Astrocyte (in vitro differentiated cells and primary cell): ENCODE results near the gene GSE1. TPM values are rescaled to one million over a fixed set of nuclear protein-coding genes. Genes with fewer than 3 reads are reported as not detected.

Source experiments
- DNase-seq: peaks from one replicate; pipeline ENCODE4 v3.0.0-alpha.2; 2010; ENCODE audit warnings: low read depth
- FAIRE-seq: peaks from 2 replicates; lab custom pipeline; 2011; peaks lifted over from hg19 to GRCh38; lab: Jason Lieb, UNC
- H2AFZ ChIP-seq: 2 replicates; pipeline ENCODE4 v1.6.0; 2012; ENCODE audit warnings: low read depth, low read length, inconsistent platforms
- H3K27ac ChIP-seq: 2 replicates; pipeline ENCODE4 v1.5.1; 2011; ENCODE audit warnings: low read depth, low read length, inconsistent platforms
- H3K27me3 ChIP-seq: 2 replicates; pipeline ENCODE4 v1.6.0; 2011; ENCODE audit warnings: low read length, inconsistent platforms; ENCODE audit not compliant: insufficient read depth
- H3K36me3 ChIP-seq: 2 replicates; pipeline ENCODE4 v1.5.1; 2011; ENCODE audit warnings: low read length, inconsistent platforms; ENCODE audit not compliant: insufficient read depth
- H3K4me1 ChIP-seq: 2 replicates; pipeline ENCODE4 v1.5.1; 2011; ENCODE audit warnings: low read length, inconsistent platforms; ENCODE audit not compliant: insufficient read depth
- H3K4me2 ChIP-seq: 2 replicates; pipeline ENCODE4 v1.6.0; 2012; ENCODE audit warnings: low read length, inconsistent platforms
- H3K4me3 ChIP-seq: 2 replicates; pipeline ENCODE4 v1.5.1; 2011; ENCODE audit warnings: low read depth, mild to moderate bottlenecking, low read length, inconsistent platforms; ENCODE audit not compliant: insufficient read depth
- H3K79me2 ChIP-seq: 2 replicates; pipeline ENCODE4 v1.6.0; 2012; ENCODE audit warnings: mild to moderate bottlenecking, low read length, inconsistent platforms; ENCODE audit not compliant: insufficient read depth
- H3K9ac ChIP-seq: 2 replicates; pipeline ENCODE4 v1.6.0; 2012; ENCODE audit warnings: mild to moderate bottlenecking, low read length, inconsistent platforms
- H3K9me3 ChIP-seq: 2 replicates; pipeline ENCODE4 v1.5.1; 2012; ENCODE audit warnings: low read depth, mild to moderate bottlenecking, low read length, inconsistent platforms; ENCODE audit not compliant: insufficient read depth
- H4K20me1 ChIP-seq: 2 replicates; pipeline ENCODE4 v1.6.0; 2012; ENCODE audit warnings: low read length, inconsistent platforms; ENCODE audit not compliant: insufficient read depth
- H3K27ac Mint-ChIP-seq: one replicate; pipeline ENCODE4 v1.8.0; 2021; ENCODE audit warnings: mild to moderate bottlenecking, mixed read lengths; ENCODE audit not compliant: unreplicated experiment
- H3K27me3 Mint-ChIP-seq: one replicate; pipeline ENCODE4 v1.8.0; 2021; ENCODE audit warnings: low read depth, mixed read lengths; ENCODE audit not compliant: unreplicated experiment
- H3K36me3 Mint-ChIP-seq: one replicate; pipeline ENCODE4 v1.8.0; 2021; ENCODE audit warnings: low read depth, mixed read lengths; ENCODE audit not compliant: unreplicated experiment
- H3K4me1 Mint-ChIP-seq: one replicate; pipeline ENCODE4 v1.8.0; 2021; ENCODE audit warnings: low read depth, mixed read lengths; ENCODE audit not compliant: unreplicated experiment
- H3K4me3 Mint-ChIP-seq: one replicate; pipeline ENCODE4 v1.8.0; 2021; ENCODE audit warnings: mild to moderate bottlenecking, moderate library complexity, mixed read lengths; ENCODE audit not compliant: unreplicated experiment
- H3K9me3 Mint-ChIP-seq: one replicate; pipeline ENCODE4 v1.8.0; 2021; ENCODE audit warnings: mild to moderate bottlenecking, mixed read lengths; ENCODE audit not compliant: unreplicated experiment
- EZH2 ChIP-seq: IDR thresholded peaks from 2 replicates; pipeline ENCODE4 v1.6.1; 2012; ENCODE audit warnings: mild to moderate bottlenecking, low read length, inconsistent platforms; ENCODE audit not compliant: insufficient read depth
- total RNA-seq: library from RNA; stranded (reverse); gene quantifications from 2 replicates; pipeline ENCODE4 v1.2.1, GENCODE V29; 2021
- TF ChIP-seq, protein P1 (sequence below): IDR thresholded peaks from 2 replicates; pipeline ENCODE4 v1.5.1; 2011; ENCODE audit warnings: low read depth, mild to moderate bottlenecking, inconsistent platforms, low read length, moderate library complexity; ENCODE audit not compliant: insufficient read depth

The GSE1 gene
- total RNA-seq, 1 donor from 2014 or later, result 35.0 TPM

- no peak for FAIRE-seq
- Histone ChIP-seq H3K27me3 (no peaks in the 10 kb centered on the region), H3K4me1 (peaks cover 25% of the 10 kb centered on the region), H3K9ac (peak overlapping the region; percentile 67), H3K4me3 (no peak overlapping the region), H3K27ac (no peak overlapping the region), H3K79me2 (peaks cover 18% of the 10 kb centered on the region), H3K9me3 (no peaks in the 10 kb centered on the region), H2AFZ (no peak overlapping the region), H3K36me3 (no peaks in the 10 kb centered on the region), H3K4me2 (peak overlapping the region; percentile 75), H4K20me1 (peaks cover 86% of the 10 kb centered on the region)
- peaks cover 2% of the 10 kb centered on the region for H3K27me3 Mint-ChIP-seq
- peaks cover 3% of the 10 kb centered on the region for H3K9me3 Mint-ChIP-seq
- H3K27ac Mint-ChIP-seq, result no peak overlapping the region
- no peak for DNase-seq
- peaks cover 22% of the 10 kb centered on the region for H3K4me1 Mint-ChIP-seq
- no peaks in the 10 kb centered on the region for H3K36me3 Mint-ChIP-seq
- no peak overlapping the region for H3K4me3 Mint-ChIP-seq
- TF ChIP-seq, protein P1, sequence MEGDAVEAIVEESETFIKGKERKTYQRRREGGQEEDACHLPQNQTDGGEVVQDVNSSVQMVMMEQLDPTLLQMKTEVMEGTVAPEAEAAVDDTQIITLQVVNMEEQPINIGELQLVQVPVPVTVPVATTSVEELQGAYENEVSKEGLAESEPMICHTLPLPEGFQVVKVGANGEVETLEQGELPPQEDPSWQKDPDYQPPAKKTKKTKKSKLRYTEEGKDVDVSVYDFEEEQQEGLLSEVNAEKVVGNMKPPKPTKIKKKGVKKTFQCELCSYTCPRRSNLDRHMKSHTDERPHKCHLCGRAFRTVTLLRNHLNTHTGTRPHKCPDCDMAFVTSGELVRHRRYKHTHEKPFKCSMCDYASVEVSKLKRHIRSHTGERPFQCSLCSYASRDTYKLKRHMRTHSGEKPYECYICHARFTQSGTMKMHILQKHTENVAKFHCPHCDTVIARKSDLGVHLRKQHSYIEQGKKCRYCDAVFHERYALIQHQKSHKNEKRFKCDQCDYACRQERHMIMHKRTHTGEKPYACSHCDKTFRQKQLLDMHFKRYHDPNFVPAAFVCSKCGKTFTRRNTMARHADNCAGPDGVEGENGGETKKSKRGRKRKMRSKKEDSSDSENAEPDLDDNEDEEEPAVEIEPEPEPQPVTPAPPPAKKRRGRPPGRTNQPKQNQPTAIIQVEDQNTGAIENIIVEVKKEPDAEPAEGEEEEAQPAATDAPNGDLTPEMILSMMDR, result no peak
- no peak for TF ChIP-seq EZH2
These were observed 28.9 kb upstream of the GSE1 start for GRCh38 chr16:85584267-85584666.

- peaks cover 18% of the 10 kb centered on the region for H3K79me2 ChIP-seq
- H2AFZ ChIP-seq, result no peak overlapping the region
- no peak overlapping the region for H3K4me3 ChIP-seq
- H3K27me3 ChIP-seq, result no peaks in the 10 kb centered on the region
- peaks cover 2% of the 10 kb centered on the region for H3K27me3 Mint-ChIP-seq
- H3K9me3 Mint-ChIP-seq, result peaks cover 3% of the 10 kb centered on the region
- no peak overlapping the region for H3K4me2 ChIP-seq
- no peak for FAIRE-seq
- peaks cover 25% of the 10 kb centered on the region for H3K4me1 ChIP-seq
- no peak overlapping the region for H3K27ac Mint-ChIP-seq
- H3K27ac ChIP-seq, result no peak overlapping the region
- H3K9me3 ChIP-seq, result no peaks in the 10 kb centered on the region
- H3K4me3 Mint-ChIP-seq, result no peak overlapping the region
- no peak for DNase-seq
- H3K36me3 ChIP-seq, result no peaks in the 10 kb centered on the region
- H3K36me3 Mint-ChIP-seq, result no peaks in the 10 kb centered on the region
- peaks cover 86% of the 10 kb centered on the region for H4K20me1 ChIP-seq
- H3K9ac ChIP-seq, result no peak overlapping the region
- peaks cover 17% of the 10 kb centered on the region for H3K4me1 Mint-ChIP-seq
- TF ChIP-seq, protein P1, result no peak
- no peak for TF ChIP-seq EZH2
These were observed 28.3 kb upstream of the GSE1 start for GRCh38 chr16:85584819-85585282.

DNA sequence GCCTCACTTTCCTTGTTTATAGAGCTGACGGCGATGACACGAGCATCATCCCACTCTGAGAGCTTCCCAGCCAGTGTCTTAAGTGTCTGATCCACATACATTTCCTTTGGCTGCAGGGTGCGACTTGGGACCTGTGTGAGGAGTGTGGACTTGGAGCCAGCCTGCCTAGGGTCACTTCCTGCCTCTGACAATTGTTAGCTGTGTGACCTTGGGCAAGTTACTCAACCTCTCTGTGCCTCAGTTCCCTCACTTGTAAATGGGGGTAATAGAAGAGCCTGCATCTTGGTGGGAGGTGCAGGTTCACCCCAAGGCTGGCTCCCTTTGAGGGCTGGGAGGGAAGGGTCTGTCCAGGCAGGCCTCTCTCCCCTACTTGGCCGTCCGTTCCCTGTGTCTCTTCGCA, 27.4 kb upstream of the GSE1 start:
- TF ChIP-seq EZH2, result no peak
- TF ChIP-seq, protein P1, result no peak
- Mint-ChIP-seq H3K27ac (peak overlapping the region; percentile 19), H3K4me3 (no peak overlapping the region), H3K36me3 (no peaks in the 10 kb centered on the region), H3K9me3 (peaks cover 3% of the 10 kb centered on the region), H3K27me3 (peaks cover 2% of the 10 kb centered on the region), H3K4me1 (peaks cover 14% of the 10 kb centered on the region)
- Histone ChIP-seq H3K4me2 (no peak overlapping the region), H2AFZ (no peak overlapping the region), H3K9ac (no peak overlapping the region), H3K36me3 (no peaks in the 10 kb centered on the region), H3K27me3 (no peaks in the 10 kb centered on the region), H3K9me3 (no peaks in the 10 kb centered on the region), H3K4me3 (no peak overlapping the region), H3K4me1 (peaks cover 25% of the 10 kb centered on the region), H3K79me2 (peaks cover 16% of the 10 kb centered on the region), H3K27ac (no peak overlapping the region), H4K20me1 (peaks cover 86% of the 10 kb centered on the region)
- FAIRE-seq, result no peak
- DNase-seq, result no peak
